ENCODE data around the gene THRB. TPM values are rescaled to one million over a fixed set of nuclear protein-coding genes. Genes with fewer than 3 reads are reported as not detected.

THRB gene
- total RNA-seq, 6 experiments from 2014 or later = 14.5 to 29.5 (median 17.3) TPM

GRCh38 chr3:24177201-24177600, 317.4 kb downstream of the THRB start:
- WGBS (ENCODE audit: insufficient coverage, low coverage, low lambda C conversion rate, missing lambda C conversion rate) = 43% methylated on average over 5 of the region's 5 CpGs
- DNase-seq (no peak), ATAC-seq (no peak)
- no peak overlapping the region for H3K4me3 ChIP-seq
- no peaks in the 10 kb centered on the region for H3K36me3 ChIP-seq
- peaks cover 0 to 10% (median 3%) of the 10 kb centered on the region in 4 donors for H3K4me1 ChIP-seq
- no peaks in the 10 kb centered on the region for H3K9me3 ChIP-seq
- H3K27me3 ChIP-seq = no peaks in the 10 kb centered on the region
- intact Hi-C loops (cut with DNase I) = no loop called here
- H3K27ac ChIP-seq = no peak overlapping the region
- TF ChIP-seq POLR2A (IDR thresholded peaks at IDR 0.05) (no peak), CTCF (IDR thresholded peaks at IDR 0.05) (no peak)

GRCh38 chr3:24174614-24175013, 320.0 kb downstream of the THRB start:
- Histone ChIP-seq H3K9me3 (no peaks in the 10 kb centered on the region), H3K27me3 (no peaks in the 10 kb centered on the region), H3K36me3 (no peaks in the 10 kb centered on the region), H3K27ac (no peak overlapping the region), H3K4me1 (no peaks in the 10 kb centered on the region), H3K4me3 (no peak overlapping the region)
- no peak for DNase-seq
- TF ChIP-seq POLR2A (IDR thresholded peaks at IDR 0.05) (no peak), CTCF (IDR thresholded peaks at IDR 0.05) (no peak)
- intact Hi-C loops (cut with DNase I) = no loop called here
- 93% methylated on average over 1 of the region's 2 CpGs for WGBS (ENCODE audit: insufficient coverage, low coverage, low lambda C conversion rate, missing lambda C conversion rate)
- no peak for ATAC-seq

DNA sequence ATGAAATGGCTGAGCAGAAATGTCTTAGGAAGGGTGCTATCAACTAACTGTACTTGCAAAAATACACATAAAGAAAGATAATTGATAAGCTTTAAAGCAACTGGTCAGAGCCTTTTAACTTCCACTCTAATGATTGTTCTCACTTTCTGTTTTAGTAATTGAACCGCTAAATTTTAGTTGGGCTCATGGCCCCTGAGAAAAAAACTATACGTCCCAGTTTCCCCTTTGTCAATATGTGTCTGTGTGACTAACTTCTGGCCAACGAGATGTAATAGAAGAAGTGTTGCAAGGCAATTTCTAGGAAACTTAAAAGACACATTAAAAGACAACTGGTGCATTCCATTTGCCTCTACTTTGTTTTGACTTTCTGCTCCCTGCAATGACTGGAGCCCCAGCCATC, 325.7 kb downstream of the THRB start:
- Histone ChIP-seq H3K4me1 (peaks cover 0 to 8% (median 2%) of the 10 kb centered on the region in 4 donors), H3K4me3 (no peak overlapping the region), H3K36me3 (no peaks in the 10 kb centered on the region), H3K27me3 (no peaks in the 10 kb centered on the region), H3K9me3 (no peaks in the 10 kb centered on the region), H3K27ac (peak overlapping the region in 1 of 3 donors; percentile 16)
- TF ChIP-seq CTCF (IDR thresholded peaks at IDR 0.05) (no peak), POLR2A (IDR thresholded peaks at IDR 0.05) (no peak)
- 69% methylated on average over 3 of the region's 3 CpGs for WGBS (ENCODE audit: insufficient coverage, low coverage, low lambda C conversion rate, missing lambda C conversion rate)
- intact Hi-C loops (cut with DNase I) = no loop called here
- ATAC-seq (no peak), DNase-seq (no peak)

- Histone ChIP-seq H3K27me3 (no peaks in the 10 kb centered on the region), H3K4me1 (peaks cover 0 to 12% (median 2%) of the 10 kb centered on the region in 4 donors), H3K36me3 (no peaks in the 10 kb centered on the region), H3K27ac (peak overlapping the region; percentile 63 to 69 (median 69)), H3K4me3 (no peak overlapping the region), H3K9me3 (no peaks in the 10 kb centered on the region)
- peak; percentile 80 to 90 (median 88) for ATAC-seq
- intact Hi-C loops (cut with DNase I) = no loop called here
- DNase-seq = no peak
- WGBS (ENCODE audit: insufficient coverage, low coverage, low lambda C conversion rate, missing lambda C conversion rate) = 12% methylated on average over 3 of the region's 3 CpGs
- no peak for TF ChIP-seq POLR2A (IDR thresholded peaks at IDR 0.05)
Observed at GRCh38 chr3:24167429-24167828, 327.2 kb downstream of the THRB start.

GRCh38 chr3:24166515-24166914, 328.1 kb downstream of the THRB start:
- H3K4me3 ChIP-seq = no peak overlapping the region
- no peaks in the 10 kb centered on the region for H3K9me3 ChIP-seq
- H3K4me1 ChIP-seq = peaks cover 0 to 12% (median 2%) of the 10 kb centered on the region in 4 donors
- TF ChIP-seq POLR2A (IDR thresholded peaks at IDR 0.05) = no peak
- TF ChIP-seq CTCF (IDR thresholded peaks at IDR 0.05) = no peak
- 81% methylated on average over 5 of the region's 5 CpGs for WGBS (ENCODE audit: insufficient coverage, low coverage, low lambda C conversion rate, missing lambda C conversion rate)
- H3K36me3 ChIP-seq = no peaks in the 10 kb centered on the region
- no peak for ATAC-seq
- no peaks in the 10 kb centered on the region for H3K27me3 ChIP-seq
- intact Hi-C loops (cut with DNase I) = no loop called here
- no peak for DNase-seq
- peak overlapping the region in 2 of 3 donors; percentile 63 to 69 for H3K27ac ChIP-seq
